ENCODE data around the gene PITX2.

DNA sequence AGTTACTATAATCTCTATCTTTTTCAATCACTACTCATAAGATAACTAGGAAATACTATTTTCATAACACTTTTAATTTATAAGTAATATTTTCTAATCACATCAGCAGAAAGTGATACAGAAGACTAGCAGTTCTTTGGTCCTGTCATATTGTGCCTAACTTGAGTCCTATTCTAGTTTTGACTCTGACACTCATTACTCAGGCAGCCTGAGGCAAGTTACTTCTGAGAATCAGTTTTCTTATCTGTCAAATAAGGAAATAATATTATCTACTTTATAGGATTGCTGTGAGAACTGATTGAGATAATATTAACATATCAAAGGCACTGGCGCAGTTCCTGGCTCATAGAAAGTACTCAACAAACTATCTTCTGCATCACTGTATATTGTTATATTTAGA is 17.8 kb downstream of the PITX2 start:
- TF ChIP-seq, protein P1, sequence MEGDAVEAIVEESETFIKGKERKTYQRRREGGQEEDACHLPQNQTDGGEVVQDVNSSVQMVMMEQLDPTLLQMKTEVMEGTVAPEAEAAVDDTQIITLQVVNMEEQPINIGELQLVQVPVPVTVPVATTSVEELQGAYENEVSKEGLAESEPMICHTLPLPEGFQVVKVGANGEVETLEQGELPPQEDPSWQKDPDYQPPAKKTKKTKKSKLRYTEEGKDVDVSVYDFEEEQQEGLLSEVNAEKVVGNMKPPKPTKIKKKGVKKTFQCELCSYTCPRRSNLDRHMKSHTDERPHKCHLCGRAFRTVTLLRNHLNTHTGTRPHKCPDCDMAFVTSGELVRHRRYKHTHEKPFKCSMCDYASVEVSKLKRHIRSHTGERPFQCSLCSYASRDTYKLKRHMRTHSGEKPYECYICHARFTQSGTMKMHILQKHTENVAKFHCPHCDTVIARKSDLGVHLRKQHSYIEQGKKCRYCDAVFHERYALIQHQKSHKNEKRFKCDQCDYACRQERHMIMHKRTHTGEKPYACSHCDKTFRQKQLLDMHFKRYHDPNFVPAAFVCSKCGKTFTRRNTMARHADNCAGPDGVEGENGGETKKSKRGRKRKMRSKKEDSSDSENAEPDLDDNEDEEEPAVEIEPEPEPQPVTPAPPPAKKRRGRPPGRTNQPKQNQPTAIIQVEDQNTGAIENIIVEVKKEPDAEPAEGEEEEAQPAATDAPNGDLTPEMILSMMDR (optimal IDR thresholded peaks at IDR 0.05 in 1 of 3, IDR thresholded peaks at IDR 0.05 in 1 of 3, conservative IDR thresholded peaks at IDR 0.05 in 1 of 3; ENCODE audit: extremely low read depth in 1 of 3, insufficient read depth in 2 of 3, low read length in 3 of 3), result no peak
- TF ChIP-seq EZH2 (IDR thresholded peaks at IDR 0.05; ENCODE audit: low read length), result no peak

Data from keratinocyte (primary cell).